Measurements from ENCODE around the gene DAND5. TPM values are rescaled to one million over a fixed set of nuclear protein-coding genes. Genes with fewer than 3 reads are reported as not detected.

Gene DAND5
- polyA plus RNA-seq, 2 of the 4 experiments (the other 2 are of a cell fraction): 0.12 to 0.21 TPM

DNA sequence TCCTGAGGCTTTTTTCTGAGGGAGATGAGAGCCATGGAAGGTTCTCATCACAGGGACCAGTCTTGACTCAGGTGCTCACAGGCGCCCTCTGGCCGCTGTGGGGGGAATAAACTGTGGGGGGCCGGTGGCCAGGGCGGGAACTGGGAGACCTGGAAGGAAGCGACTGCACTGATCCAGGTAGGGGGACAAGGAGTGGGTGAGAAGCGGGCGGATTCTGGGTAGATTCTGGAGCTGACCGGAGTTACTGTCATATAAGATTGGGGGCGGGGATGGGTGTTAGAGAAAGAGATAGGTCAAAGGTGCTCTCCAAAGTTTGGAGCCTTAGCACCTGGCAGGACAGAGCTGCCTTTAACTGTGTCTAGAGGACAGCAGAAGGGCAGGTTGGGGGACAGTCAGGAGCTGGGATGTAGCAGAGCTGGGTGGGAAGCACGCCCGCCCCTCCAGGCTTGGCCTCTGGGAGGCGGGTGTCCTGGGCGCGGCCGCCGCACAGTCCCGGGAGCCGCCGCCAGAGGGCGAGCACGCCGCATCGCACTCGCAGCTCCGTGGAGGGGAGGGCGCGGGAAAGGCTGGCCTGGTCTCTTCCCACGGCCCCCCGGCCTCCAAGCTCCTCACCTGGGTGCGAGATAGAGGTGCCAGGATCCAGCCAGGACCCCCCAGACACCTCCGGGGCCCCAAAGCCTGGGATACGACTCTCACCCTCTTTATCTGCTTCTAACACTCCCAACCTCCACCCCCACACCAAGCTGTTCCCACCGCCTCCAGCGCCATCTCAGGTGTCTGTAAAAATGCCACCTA lies 4.2 kb upstream of the DAND5 start (continued):
- no peak for TF ChIP-seq NPAS2 (CRISPR knock-in tag; IDR thresholded peaks at IDR 0.05; ENCODE audit: borderline replicate concordance)
- no peak for TF ChIP-seq BHLHE40 (IDR thresholded peaks at IDR 0.05; ENCODE audit: low read depth, low read length)
- TF ChIP-seq JUN (IDR thresholded peaks at IDR 0.05): 0 out of 5 replicates have a peak, but pooled peaks of 1 of the 2 experiments have one; percentile 23
- no peak for TF ChIP-seq PHF8 (IDR thresholded peaks at IDR 0.05; ENCODE audit: borderline replicate concordance, low read depth)
- no peak for TF ChIP-seq FOSL2 (IDR thresholded peaks at IDR 0.05)
- TF ChIP-seq FOSL2 (CRISPR knock-in tag; IDR thresholded peaks at IDR 0.05): no peak
- TF ChIP-seq EP300 (IDR thresholded peaks at IDR 0.05): no peak
- TF ChIP-seq, protein P1, sequence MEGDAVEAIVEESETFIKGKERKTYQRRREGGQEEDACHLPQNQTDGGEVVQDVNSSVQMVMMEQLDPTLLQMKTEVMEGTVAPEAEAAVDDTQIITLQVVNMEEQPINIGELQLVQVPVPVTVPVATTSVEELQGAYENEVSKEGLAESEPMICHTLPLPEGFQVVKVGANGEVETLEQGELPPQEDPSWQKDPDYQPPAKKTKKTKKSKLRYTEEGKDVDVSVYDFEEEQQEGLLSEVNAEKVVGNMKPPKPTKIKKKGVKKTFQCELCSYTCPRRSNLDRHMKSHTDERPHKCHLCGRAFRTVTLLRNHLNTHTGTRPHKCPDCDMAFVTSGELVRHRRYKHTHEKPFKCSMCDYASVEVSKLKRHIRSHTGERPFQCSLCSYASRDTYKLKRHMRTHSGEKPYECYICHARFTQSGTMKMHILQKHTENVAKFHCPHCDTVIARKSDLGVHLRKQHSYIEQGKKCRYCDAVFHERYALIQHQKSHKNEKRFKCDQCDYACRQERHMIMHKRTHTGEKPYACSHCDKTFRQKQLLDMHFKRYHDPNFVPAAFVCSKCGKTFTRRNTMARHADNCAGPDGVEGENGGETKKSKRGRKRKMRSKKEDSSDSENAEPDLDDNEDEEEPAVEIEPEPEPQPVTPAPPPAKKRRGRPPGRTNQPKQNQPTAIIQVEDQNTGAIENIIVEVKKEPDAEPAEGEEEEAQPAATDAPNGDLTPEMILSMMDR (IDR thresholded peaks at IDR 0.05): peak; percentile 67
- TF ChIP-seq RAD21 (conservative IDR thresholded peaks at IDR 0.05 in 1 of 2, IDR thresholded peaks at IDR 0.05 in 1 of 2): peak; percentile 53 to 63
- TF ChIP-seq HDAC2 (IDR thresholded peaks at IDR 0.05): no peak
- TF ChIP-seq ZNF302 (CRISPR knock-in tag; IDR thresholded peaks at IDR 0.05): no peak
- TF ChIP-seq RARB (CRISPR knock-in tag; IDR thresholded peaks at IDR 0.05): no peak
- TF ChIP-seq SREBF2 (IDR thresholded peaks at IDR 0.05): no peak
- no peak for TF ChIP-seq NFE2L2 (conservative IDR thresholded peaks at IDR 0.05; ENCODE audit: low read length)
- no peak for TF ChIP-seq POLR2A (IDR thresholded peaks at IDR 0.05; ENCODE audit: low read length)
- no peak for TF ChIP-seq HEYL (CRISPR knock-in tag; IDR thresholded peaks at IDR 0.05)
- TF ChIP-seq POLR2AphosphoS2 (conservative IDR thresholded peaks at IDR 0.05; ENCODE audit: low read length): no peak
- TF ChIP-seq, protein P2, sequence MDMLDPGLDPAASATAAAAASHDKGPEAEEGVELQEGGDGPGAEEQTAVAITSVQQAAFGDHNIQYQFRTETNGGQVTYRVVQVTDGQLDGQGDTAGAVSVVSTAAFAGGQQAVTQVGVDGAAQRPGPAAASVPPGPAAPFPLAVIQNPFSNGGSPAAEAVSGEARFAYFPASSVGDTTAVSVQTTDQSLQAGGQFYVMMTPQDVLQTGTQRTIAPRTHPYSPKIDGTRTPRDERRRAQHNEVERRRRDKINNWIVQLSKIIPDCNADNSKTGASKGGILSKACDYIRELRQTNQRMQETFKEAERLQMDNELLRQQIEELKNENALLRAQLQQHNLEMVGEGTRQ (IDR thresholded peaks at IDR 0.05): no peak
- TF ChIP-seq ESRRA (IDR thresholded peaks at IDR 0.05; ENCODE audit: borderline replicate concordance, low read length): no peak
- TF ChIP-seq, protein P3, sequence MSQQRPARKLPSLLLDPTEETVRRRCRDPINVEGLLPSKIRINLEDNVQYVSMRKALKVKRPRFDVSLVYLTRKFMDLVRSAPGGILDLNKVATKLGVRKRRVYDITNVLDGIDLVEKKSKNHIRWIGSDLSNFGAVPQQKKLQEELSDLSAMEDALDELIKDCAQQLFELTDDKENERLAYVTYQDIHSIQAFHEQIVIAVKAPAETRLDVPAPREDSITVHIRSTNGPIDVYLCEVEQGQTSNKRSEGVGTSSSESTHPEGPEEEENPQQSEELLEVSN (IDR thresholded peaks at IDR 0.05; ENCODE audit: borderline replicate concordance, low read depth): no peak
- TF ChIP-seq EHF (CRISPR knock-in tag; IDR thresholded peaks at IDR 0.05): no peak
- no peak for TF ChIP-seq MAFK (IDR thresholded peaks at IDR 0.05; ENCODE audit: partially characterized antibody)
- peak; percentile 57 for TF ChIP-seq SMC3 (IDR thresholded peaks at IDR 0.05)
- no peak for TF ChIP-seq CEBPB (IDR thresholded peaks at IDR 0.05)
- no peak for TF ChIP-seq FOXS1 (CRISPR knock-in tag; IDR thresholded peaks at IDR 0.05)
- TF ChIP-seq ZC3H11A (IDR thresholded peaks at IDR 0.05): no peak
- TF ChIP-seq TFCP2L1 (CRISPR knock-in tag; IDR thresholded peaks at IDR 0.05): no peak
- no peak for TF ChIP-seq RNF2 (IDR thresholded peaks at IDR 0.05; ENCODE audit: borderline replicate concordance, low read depth)
- TF ChIP-seq CBX8 (IDR thresholded peaks at IDR 0.05): no peak
- no peak for TF ChIP-seq EHMT2 (IDR thresholded peaks at IDR 0.05; ENCODE audit: low read depth)
- no peak for TF ChIP-seq HOXB13 (CRISPR knock-in tag; IDR thresholded peaks at IDR 0.05; ENCODE audit: low read depth)
- TF ChIP-seq CHD4 (IDR thresholded peaks at IDR 0.05; ENCODE audit: borderline replicate concordance): no peak
- TF ChIP-seq, protein P4, sequence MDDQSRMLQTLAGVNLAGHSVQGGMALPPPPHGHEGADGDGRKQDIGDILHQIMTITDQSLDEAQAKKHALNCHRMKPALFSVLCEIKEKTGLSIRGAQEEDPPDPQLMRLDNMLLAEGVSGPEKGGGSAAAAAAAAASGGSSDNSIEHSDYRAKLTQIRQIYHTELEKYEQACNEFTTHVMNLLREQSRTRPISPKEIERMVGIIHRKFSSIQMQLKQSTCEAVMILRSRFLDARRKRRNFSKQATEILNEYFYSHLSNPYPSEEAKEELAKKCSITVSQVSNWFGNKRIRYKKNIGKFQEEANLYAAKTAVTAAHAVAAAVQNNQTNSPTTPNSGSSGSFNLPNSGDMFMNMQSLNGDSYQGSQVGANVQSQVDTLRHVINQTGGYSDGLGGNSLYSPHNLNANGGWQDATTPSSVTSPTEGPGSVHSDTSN (IDR thresholded peaks at IDR 0.05): no peak
- TF ChIP-seq MYC (IDR thresholded peaks at IDR 0.05; ENCODE audit: borderline replicate concordance, low read length): peak; percentile 35; the same call in 1 of the 2 replicates
- TF ChIP-seq JUNB (IDR thresholded peaks at IDR 0.05): no peak
- no peak for TF ChIP-seq HOXB5 (CRISPR knock-in tag; IDR thresholded peaks at IDR 0.05)
- TF ChIP-seq KDM1A (IDR thresholded peaks at IDR 0.05; ENCODE audit: low read depth): no peak
- TF ChIP-seq, protein P5, sequence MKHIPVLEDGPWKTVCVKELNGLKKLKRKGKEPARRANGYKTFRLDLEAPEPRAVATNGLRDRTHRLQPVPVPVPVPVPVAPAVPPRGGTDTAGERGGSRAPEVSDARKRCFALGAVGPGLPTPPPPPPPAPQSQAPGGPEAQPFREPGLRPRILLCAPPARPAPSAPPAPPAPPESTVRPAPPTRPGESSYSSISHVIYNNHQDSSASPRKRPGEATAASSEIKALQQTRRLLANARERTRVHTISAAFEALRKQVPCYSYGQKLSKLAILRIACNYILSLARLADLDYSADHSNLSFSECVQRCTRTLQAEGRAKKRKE (CRISPR knock-in tag; IDR thresholded peaks at IDR 0.05; ENCODE audit: low read depth): no peak
- TF ChIP-seq RFX5 (IDR thresholded peaks at IDR 0.05): no peak
- no peak for TF ChIP-seq NR3C1 (IDR thresholded peaks at IDR 0.05)

Measured in A549 (cell line).